CD14-positive monocyte (primary cell): ENCODE measurements around the gene OBSCN. TPM values are rescaled to one million over a fixed set of nuclear protein-coding genes. Genes with fewer than 3 reads are reported as not detected.

ENCODE experiments used
- DNase-seq, 3 donors: peaks; one replicate each; pipeline ENCODE4 v3.0.0-alpha.2; 2011 to 2022
- H2AFZ ChIP-seq: 2 replicates; pipeline ENCODE4 v1.6.0; 2012; ENCODE audit warnings: mild to moderate bottlenecking, low read depth, low read length, inconsistent platforms; ENCODE audit not compliant: insufficient read depth, poor library complexity, severe bottlenecking
- H3K27ac ChIP-seq, 2 donors: 1 replicate in 1 of 2; 2 replicates in 1 of 2; pipeline ENCODE4 v1.5.1; 2012 to 2013; ENCODE audit warnings: low read length in 2 of 2, control low read depth in 1 of 2, inconsistent platforms in 1 of 2, low read depth in 1 of 2, mild to moderate bottlenecking in 1 of 2
- H3K27me3 ChIP-seq, 2 donors: one replicate each; pipeline versions ENCODE4 v1.6.0 to v1.6.1; 2011 to 2013; ENCODE audit warnings: low read length in 2 of 2; ENCODE audit not compliant: control insufficient read depth in 2 of 2, insufficient read depth in 2 of 2
- H3K36me3 ChIP-seq, 2 donors: replicated peaks in 1 of 2; 1 replicate in 1 of 2; 2 replicates in 1 of 2; pipeline versions ENCODE4 v1.5.1 to v1.6.1; 2012 to 2013; ENCODE audit warnings: low read length in 2 of 2, control low read depth in 1 of 2, inconsistent platforms in 1 of 2, mild to moderate bottlenecking in 1 of 2; ENCODE audit not compliant: insufficient read depth in 2 of 2, control insufficient read depth in 1 of 2
- H3K4me1 ChIP-seq, 2 donors: 1 replicate in 1 of 2; 2 replicates in 1 of 2; pipeline versions ENCODE4 v1.5.1 to v1.6.1; 2012 to 2013; ENCODE audit warnings: low read length in 2 of 2, control low read depth in 1 of 2, inconsistent platforms in 1 of 2, mild to moderate bottlenecking in 1 of 2, moderate library complexity in 1 of 2; ENCODE audit not compliant: insufficient read depth in 2 of 2, control insufficient read depth in 1 of 2
- H3K4me2 ChIP-seq: replicated peaks from 2 replicates; pipeline ENCODE3; 2012; ENCODE audit warnings: low read length, moderate library complexity, mild to moderate bottlenecking; ENCODE audit not compliant: poor library complexity, severe bottlenecking; ENCODE audit errors: extremely low read depth
- H3K4me3 ChIP-seq, 3 experiments: fragments of 200-600 bp in 1 of 3; sonication (generic) in 1 of 3; replicated peaks in 1 of 3; 1 replicate in 2 of 3; 2 replicates in 1 of 3; pipeline ENCODE4 v1.5.1; 2011 to 2013; ENCODE audit warnings: low read length in 3 of 3, mild to moderate bottlenecking in 3 of 3, control low read depth in 2 of 3, low read depth in 2 of 3, inconsistent platforms in 1 of 3, moderate library complexity in 1 of 3
- H3K79me2 ChIP-seq: 2 replicates; pipeline ENCODE4 v1.6.0; 2012; ENCODE audit warnings: mild to moderate bottlenecking, control low read depth, inconsistent platforms, low read length, moderate library complexity; ENCODE audit not compliant: insufficient read depth
- H3K9ac ChIP-seq: 2 replicates; pipeline ENCODE4 v1.6.0; 2017; ENCODE audit warnings: low read length, mild to moderate bottlenecking; ENCODE audit not compliant: insufficient read depth, poor library complexity, severe bottlenecking
- H3K9me3 ChIP-seq, 2 donors: replicated peaks in 1 of 2; 1 replicate in 1 of 2; 2 replicates in 1 of 2; pipeline versions ENCODE4 v1.5.1 to v1.6.1; 2012 to 2013; ENCODE audit warnings: low read length in 2 of 2, control low read depth in 1 of 2; ENCODE audit not compliant: control insufficient read depth in 1 of 2, insufficient read depth in 1 of 2
- H4K20me1 ChIP-seq: 2 replicates; pipeline ENCODE4 v1.6.0; 2012; ENCODE audit warnings: mild to moderate bottlenecking, low read length, control low read depth, moderate library complexity; ENCODE audit not compliant: insufficient read depth
- H3K27ac Mint-ChIP-seq, 7 donors: one replicate each; pipeline ENCODE4 v1.8.0; 2020; ENCODE audit warnings: mild to moderate bottlenecking in 7 of 7, mixed read lengths in 7 of 7, moderate library complexity in 6 of 7, inconsistent platforms in 2 of 7
- H3K27me3 Mint-ChIP-seq, 3 donors: one replicate each; pipeline ENCODE4 v1.8.0; 2021 to 2022; ENCODE audit warnings: low read depth in 3 of 3, mild to moderate bottlenecking in 3 of 3, mixed read lengths in 3 of 3, moderate library complexity in 3 of 3, inconsistent platforms in 1 of 3
- H3K36me3 Mint-ChIP-seq, 2 donors: one replicate each; pipeline ENCODE4 v1.8.0; 2020; ENCODE audit warnings: mixed read lengths in 2 of 2, inconsistent platforms in 1 of 2, mild to moderate bottlenecking in 1 of 2
- H3K4me1 Mint-ChIP-seq: one replicate; pipeline ENCODE4 v1.8.0; 2020; ENCODE audit warnings: mild to moderate bottlenecking, mixed read lengths
- H3K4me3 Mint-ChIP-seq, 2 donors: one replicate each; pipeline ENCODE4 v1.8.0; 2020; ENCODE audit warnings: mild to moderate bottlenecking in 2 of 2, mixed read lengths in 2 of 2, moderate library complexity in 1 of 2
- H3K9me3 Mint-ChIP-seq, 7 donors: one replicate each; pipeline ENCODE4 v1.8.0; 2020 to 2022; ENCODE audit warnings: mixed read lengths in 7 of 7, mild to moderate bottlenecking in 6 of 7, moderate library complexity in 6 of 7, inconsistent platforms in 2 of 7
- CTCF ChIP-seq: fragments of 200-600 bp; IDR thresholded peaks from one replicate; pipeline ENCODE4 v1.8.0; 2022; ENCODE audit warnings: antibody characterized with exemption, mild to moderate bottlenecking
- WGBS: methylation state at CpG from one replicate; pipeline ENCODE4 v1.1.5; 2013; ENCODE audit warnings: missing lambda C conversion rate; ENCODE audit not compliant: insufficient coverage; 5-methylcytosine and 5-hydroxymethylcytosine counted together
- intact Hi-C, 2 donors: fragments of 100-400 bp; cut with micrococcal nuclease; formaldehyde crosslinking; loops; one replicate each; pipeline versions ENCODE4 v1.15.0 to v1.15.1; 2023
- polyA plus RNA-seq, 3 donors: library from polyadenylated mRNA; depleted of rRNA in 1 of 3; unstranded in 2 of 3; stranded (reverse) in 1 of 3; fragments of 300-500 nt in 2 of 3; fragments of >200 nt in 1 of 3; fragmentation: Illumina TruSeq in 2 of 3; gene quantifications; 1 replicate in 2 of 3; 2 replicates in 1 of 3; pipeline ENCODE4 v1.2.3, GENCODE V29; 2012 to 2021

The OBSCN gene
- polyA plus RNA-seq, 3 donors: 0.57 to 1.5 (median 0.76) TPM

- H3K4me3 Mint-ChIP-seq: no peak overlapping the region
Measured at GRCh38 chr1:228171221-228171891, 36.5 kb upstream of the OBSCN start.

More at GRCh38 chr1:228171221-228171891, 36.5 kb upstream of the OBSCN start:
- H3K27me3 Mint-ChIP-seq: peaks cover 0 to 4% (median 0%) of the 10 kb centered on the region in 3 donors
- no peaks in the 10 kb centered on the region for H3K27me3 ChIP-seq
- peaks cover 0 to 7% of the 10 kb centered on the region in 2 donors for H3K36me3 ChIP-seq
- peaks cover 18% of the 10 kb centered on the region for H3K79me2 ChIP-seq
- peak in 1 of 3 donors; percentile 4 for DNase-seq
- no peak overlapping the region for H3K27ac ChIP-seq
- no peaks in the 10 kb centered on the region for H4K20me1 ChIP-seq
- peaks cover 0 to 7% of the 10 kb centered on the region in 2 donors for H3K9me3 ChIP-seq
- no peak overlapping the region for H3K4me3 ChIP-seq
- H3K4me2 ChIP-seq: no peak overlapping the region
- H3K4me1 ChIP-seq: peaks cover 8% of the 10 kb centered on the region in 2 donors
- no peak overlapping the region for H3K9ac ChIP-seq
- H3K36me3 Mint-ChIP-seq: peaks cover 7% of the 10 kb centered on the region in 2 donors
- no peak for TF ChIP-seq CTCF
- intact Hi-C loops: loop anchor here in 1 of 2 donors (5.0 kb wide), 1 partner anchor 384 kb away; no protein-coding TSS in a partner anchor
- peaks cover 17% of the 10 kb centered on the region for H3K4me1 Mint-ChIP-seq
- peaks cover 0 to 1% (median 0%) of the 10 kb centered on the region in 7 donors for H3K9me3 Mint-ChIP-seq
- WGBS: 89% methylated on average over 10 of the region's 10 CpGs
- no peak overlapping the region for H2AFZ ChIP-seq
- H3K27ac Mint-ChIP-seq: peak overlapping the region in 5 of 7 donors; percentile 24 to 65 (median 41)
